Stimulated activated naive CD8-positive, alpha-beta T cell treated with anti-CD3 and anti-CD28 coated beads, Interleukin-15, Interleukin-2, amounts not matched to agents 100 ng/mL and 50 ng/mL, for 24 hours (primary cell): ENCODE measurements around the gene LYPLA2.
"Not testable (repeated sequence)": the region's sequence is repeated elsewhere in the genome, so short reads cannot be mapped to it uniquely, and the experiment has no call there.

Source experiments
- H3K27ac Mint-ChIP-seq: one replicate; pipeline ENCODE4 v1.8.0; 2021; ENCODE audit warnings: mild to moderate bottlenecking, mixed read lengths
- H3K27me3 Mint-ChIP-seq: one replicate; pipeline ENCODE4 v1.8.0; 2021; ENCODE audit warnings: mixed read lengths
- H3K36me3 Mint-ChIP-seq: one replicate; pipeline ENCODE4 v1.8.0; 2021; ENCODE audit warnings: low read depth, mixed read lengths
- H3K4me1 Mint-ChIP-seq: one replicate; pipeline ENCODE4 v1.8.0; 2021; ENCODE audit warnings: low read depth, mixed read lengths
- H3K4me3 Mint-ChIP-seq: one replicate; pipeline ENCODE4 v1.8.0; 2021; ENCODE audit warnings: mild to moderate bottlenecking, mixed read lengths
- H3K9me3 Mint-ChIP-seq: one replicate; pipeline ENCODE4 v1.8.0; 2021; ENCODE audit warnings: mixed read lengths

LYPLA2 gene

GRCh38 chr1:23793861-23794731 is 3.2 kb downstream of the LYPLA2 start:
- H3K27ac Mint-ChIP-seq: no peak overlapping the region

GRCh38 chr1:23794732-23795182 is 3.8 kb downstream of the LYPLA2 start:
- H3K27ac Mint-ChIP-seq, H3K4me3 Mint-ChIP-seq, H3K27me3 Mint-ChIP-seq, H3K9me3 Mint-ChIP-seq: not testable (repeated sequence)
- Mint-ChIP-seq H3K4me1 (peaks cover 38% of the 10 kb centered on the region), H3K36me3 (peaks cover 14% of the 10 kb centered on the region)

More at GRCh38 chr1:23793861-23794731, 3.2 kb downstream of the LYPLA2 start:
- Mint-ChIP-seq H3K4me1 (peaks cover 33% of the 10 kb centered on the region), H3K9me3 (no peaks in the 10 kb centered on the region), H3K27me3 (no peaks in the 10 kb centered on the region), H3K36me3 (peaks cover 17% of the 10 kb centered on the region), H3K4me3 (no peak overlapping the region)

DNA sequence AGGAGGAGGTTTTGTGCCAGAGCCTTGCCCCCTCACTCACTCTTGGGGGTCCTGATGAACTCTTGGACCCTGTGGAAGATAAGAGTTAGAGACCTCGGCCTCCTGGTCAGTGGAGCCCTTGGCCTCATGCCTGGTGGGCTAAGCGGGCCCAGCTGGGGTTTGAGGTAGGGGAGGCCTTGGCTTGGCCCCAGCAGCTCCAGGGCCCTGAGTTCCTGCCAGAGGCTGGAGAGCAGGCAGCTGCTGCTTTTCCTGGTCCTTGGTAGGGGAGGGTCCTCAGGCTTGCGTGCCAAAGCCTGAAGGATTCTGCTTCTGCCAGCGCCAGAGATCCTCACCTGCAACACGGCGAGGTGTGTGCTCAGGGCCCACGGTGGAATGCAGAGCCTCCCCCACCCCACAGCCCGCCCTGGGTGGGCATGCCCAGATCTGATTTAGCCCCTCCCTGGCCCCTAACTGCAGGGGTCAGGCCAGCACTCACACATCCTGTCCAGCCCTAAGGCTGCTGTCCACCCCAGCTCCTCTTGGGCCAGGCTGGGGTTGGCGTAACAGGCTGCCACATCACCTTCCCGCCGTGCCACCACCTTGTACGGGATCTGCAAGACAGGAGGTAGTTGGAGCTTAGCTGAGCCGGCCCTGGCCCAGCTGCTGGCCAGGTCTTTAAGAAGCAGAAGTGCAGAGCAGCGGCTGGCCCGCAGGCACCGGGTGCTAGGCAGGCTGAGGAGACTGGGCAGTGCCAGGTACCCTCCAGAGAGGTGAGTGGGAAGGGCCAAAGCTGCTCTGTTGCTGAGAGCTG is 4.9 kb downstream of the LYPLA2 start:
- H3K27me3 Mint-ChIP-seq: no peaks in the 10 kb centered on the region
- H3K36me3 Mint-ChIP-seq: peaks cover 16% of the 10 kb centered on the region
- H3K4me3 Mint-ChIP-seq: no peak overlapping the region
- H3K9me3 Mint-ChIP-seq: no peaks in the 10 kb centered on the region
- H3K27ac Mint-ChIP-seq: no peak overlapping the region
- peaks cover 31% of the 10 kb centered on the region for H3K4me1 Mint-ChIP-seq

DNA sequence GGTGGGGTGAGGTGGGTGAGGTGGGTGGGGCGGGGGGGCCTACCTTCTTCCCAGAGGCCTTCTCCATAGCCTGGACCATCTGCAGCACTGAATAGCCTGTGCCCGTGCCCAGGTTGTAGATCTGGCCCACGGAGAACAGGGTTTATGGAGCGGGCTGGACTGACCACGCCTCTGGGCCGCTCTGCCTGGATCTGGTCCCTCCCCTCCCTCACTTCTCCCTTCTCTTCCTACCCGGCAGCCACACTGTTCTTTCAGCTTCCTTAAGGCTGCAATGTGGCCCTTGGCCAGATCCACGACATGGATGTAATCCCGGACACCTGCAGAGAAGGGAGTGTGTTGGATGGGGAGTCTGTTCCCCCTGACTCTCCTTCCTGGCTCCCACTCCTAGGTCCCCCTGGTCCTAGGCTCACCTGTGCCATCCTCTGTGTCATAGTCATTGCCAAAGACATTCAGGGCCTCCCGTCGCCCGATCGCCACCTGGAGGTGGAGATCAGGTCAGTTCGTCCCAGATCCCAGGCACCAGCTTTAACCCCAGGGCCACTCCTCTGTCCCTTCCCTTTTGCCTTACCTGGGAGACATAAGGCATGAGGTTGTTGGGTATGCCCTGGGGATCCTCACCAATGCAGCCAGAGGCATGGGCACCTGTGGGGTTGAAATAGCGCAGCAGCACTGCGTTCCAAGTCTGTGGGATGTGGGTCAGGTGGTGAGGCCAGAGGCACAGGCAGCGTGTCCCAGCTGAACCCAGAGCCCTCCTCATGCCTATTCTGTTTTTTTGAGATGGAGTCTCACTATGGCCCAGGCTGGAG is 5.7 kb downstream of the LYPLA2 start:
- Mint-ChIP-seq H3K4me3 (no peak overlapping the region), H3K9me3 (no peaks in the 10 kb centered on the region), H3K27ac (no peak overlapping the region)

GRCh38 chr1:23797478-23798448 is 6.8 kb downstream of the LYPLA2 start:
- H3K36me3 Mint-ChIP-seq: peaks cover 16% of the 10 kb centered on the region
- H3K27me3 Mint-ChIP-seq: no peaks in the 10 kb centered on the region
- H3K4me3 Mint-ChIP-seq: no peak overlapping the region
- H3K9me3 Mint-ChIP-seq: no peaks in the 10 kb centered on the region
- H3K27ac Mint-ChIP-seq: no peak overlapping the region
- peaks cover 25% of the 10 kb centered on the region for H3K4me1 Mint-ChIP-seq

More for the DNA sequence above, 5.7 kb downstream of the LYPLA2 start:
- Mint-ChIP-seq H3K4me1 (peaks cover 30% of the 10 kb centered on the region), H3K27me3 (no peaks in the 10 kb centered on the region), H3K36me3 (peaks cover 16% of the 10 kb centered on the region)

DNA sequence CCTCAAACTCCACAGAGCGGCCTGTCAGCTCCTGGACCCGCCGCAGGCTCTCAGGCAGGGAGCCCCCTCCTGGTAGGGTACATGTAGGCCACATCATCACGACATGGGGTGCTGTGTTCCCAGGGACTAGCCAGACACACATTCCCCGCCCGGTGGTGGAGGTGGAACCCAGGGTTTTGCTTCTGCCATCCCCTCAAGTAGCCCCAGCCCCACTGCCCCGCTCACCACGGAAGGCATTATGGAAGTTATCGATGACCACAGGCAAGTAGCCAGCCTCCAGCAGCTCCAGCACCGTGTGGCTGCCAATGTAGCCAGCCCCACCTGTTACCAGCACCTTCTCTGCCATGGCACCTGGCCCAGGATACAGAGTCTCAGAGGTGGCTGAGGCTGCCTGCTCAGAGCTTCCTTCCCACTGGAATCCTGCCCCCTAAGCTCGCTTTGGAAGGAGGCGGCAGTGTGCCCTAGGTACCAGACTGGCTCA is 7.8 kb downstream of the LYPLA2 start:
- H3K4me1 Mint-ChIP-seq: peaks cover 19% of the 10 kb centered on the region
- H3K36me3 Mint-ChIP-seq: peaks cover 16% of the 10 kb centered on the region
- no peaks in the 10 kb centered on the region for H3K9me3 Mint-ChIP-seq
- H3K27me3 Mint-ChIP-seq: no peaks in the 10 kb centered on the region
- peak overlapping the region; percentile 98 for H3K4me3 Mint-ChIP-seq
- H3K27ac Mint-ChIP-seq: no peak overlapping the region

- H3K9me3 Mint-ChIP-seq: no peaks in the 10 kb centered on the region
- no peaks in the 10 kb centered on the region for H3K27me3 Mint-ChIP-seq
- H3K36me3 Mint-ChIP-seq: peaks cover 16% of the 10 kb centered on the region
Measured at GRCh38 chr1:23799255-23799569, 8.3 kb downstream of the LYPLA2 start.

GRCh38 chr1:23799570-23800399 is 8.8 kb downstream of the LYPLA2 start:
- H3K4me1 Mint-ChIP-seq: peaks cover 19% of the 10 kb centered on the region
- peak overlapping the region; percentile 98 for H3K4me3 Mint-ChIP-seq
- no peaks in the 10 kb centered on the region for H3K27me3 Mint-ChIP-seq
- peak overlapping the region; percentile 94 for H3K27ac Mint-ChIP-seq
- H3K9me3 Mint-ChIP-seq: no peaks in the 10 kb centered on the region
- H3K36me3 Mint-ChIP-seq: peaks cover 16% of the 10 kb centered on the region

More at GRCh38 chr1:23799255-23799569, 8.3 kb downstream of the LYPLA2 start:
- Mint-ChIP-seq H3K27ac (peak overlapping the region; percentile 94), H3K4me3 (peak overlapping the region; percentile 98), H3K4me1 (peaks cover 19% of the 10 kb centered on the region)

- Mint-ChIP-seq H3K36me3 (peaks cover 12% of the 10 kb centered on the region), H3K27ac (peak within 1 kb of the TSS; percentile 94), H3K27me3 (no peaks in the 10 kb centered on the region), H3K4me3 (peak within 1 kb of the TSS; percentile 98), H3K4me1 (peaks cover 19% of the 10 kb centered on the region), H3K9me3 (no peaks in the 10 kb centered on the region)
Measured at GRCh38 chr1:23800400-23801337, 9.7 kb downstream of the LYPLA2 start, which contains the start of gene GALE. TSS of gene GALE (minus strand) at chr1:23800754. CDS start at chr1:23799007, 1,747 bp downstream.

DNA sequence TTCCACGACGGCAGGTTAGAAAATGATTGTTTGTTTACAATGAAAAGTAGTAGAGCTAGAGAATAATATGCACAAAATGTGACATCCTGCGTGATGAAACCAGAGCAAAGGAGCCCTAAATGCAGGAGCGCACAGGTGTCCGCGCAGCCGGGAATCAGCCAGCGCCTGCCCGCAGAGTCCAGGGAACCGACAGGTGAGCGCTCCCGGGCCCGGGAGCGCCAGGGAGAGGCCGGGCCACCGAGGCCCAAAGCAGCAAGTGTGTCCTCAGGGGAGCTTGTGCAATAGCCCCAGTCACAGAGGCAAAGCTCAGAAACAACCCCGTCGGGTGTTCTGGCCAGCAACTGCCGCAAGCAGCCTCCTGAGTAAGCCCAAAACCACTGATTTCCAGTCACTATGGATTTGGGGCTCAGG is 10.4 kb downstream of the LYPLA2 start:
- H3K36me3 Mint-ChIP-seq: peaks cover 12% of the 10 kb centered on the region
- peaks cover 19% of the 10 kb centered on the region for H3K4me1 Mint-ChIP-seq
- peak overlapping the region; percentile 14 for H3K27ac Mint-ChIP-seq
- H3K4me3 Mint-ChIP-seq: peak overlapping the region; percentile 98
- H3K9me3 Mint-ChIP-seq: no peaks in the 10 kb centered on the region
- H3K27me3 Mint-ChIP-seq: no peaks in the 10 kb centered on the region

GRCh38 chr1:23801876-23802275 is 10.9 kb downstream of the LYPLA2 start:
- H3K36me3 Mint-ChIP-seq: peaks cover 9% of the 10 kb centered on the region
- peak overlapping the region; percentile 60 for H3K4me3 Mint-ChIP-seq
- no peak overlapping the region for H3K27ac Mint-ChIP-seq
- peaks cover 19% of the 10 kb centered on the region for H3K4me1 Mint-ChIP-seq
- H3K27me3 Mint-ChIP-seq: no peaks in the 10 kb centered on the region
- H3K9me3 Mint-ChIP-seq: no peaks in the 10 kb centered on the region

GRCh38 chr1:23802809-23803342 is 11.9 kb downstream of the LYPLA2 start:
- Mint-ChIP-seq H3K4me3 (peak overlapping the region; percentile 2), H3K4me1 (peaks cover 19% of the 10 kb centered on the region)
- H3K36me3 Mint-ChIP-seq, H3K27me3 Mint-ChIP-seq, H3K27ac Mint-ChIP-seq, H3K9me3 Mint-ChIP-seq: not testable (repeated sequence)
